Kidney (tissue), 14 donors: Measurements from ENCODE around the gene LHFPL3. TPM values are rescaled to one million over a fixed set of nuclear protein-coding genes. Genes with fewer than 3 reads are reported as not detected.

Experiments used
- DNase-seq, 5 donors: peaks; one replicate each; pipeline ENCODE4 v3.0.0-alpha.2; 2013 to 2020
- FAIRE-seq: peaks from 2 replicates; lab custom pipeline; 2012; peaks lifted over from hg19 to GRCh38; lab: Jason Lieb, UNC
- H3K27ac ChIP-seq, 2 donors: one replicate each; pipeline ENCODE4 v1.7.0; 2013; ENCODE audit warnings: low read depth in 2 of 2, low read length in 2 of 2, inconsistent platforms in 1 of 2
- H3K27me3 ChIP-seq: one replicate; pipeline ENCODE4 v1.7.1; 2013; ENCODE audit warnings: low read length, inconsistent platforms; ENCODE audit not compliant: control insufficient read depth, insufficient read depth
- H3K36me3 ChIP-seq, 3 donors: one replicate each; pipeline versions ENCODE4 v1.7.0 to v1.7.1; 2013; ENCODE audit warnings: low read length in 3 of 3, control low read depth in 1 of 3, inconsistent platforms in 1 of 3; ENCODE audit not compliant: insufficient read depth in 3 of 3, control insufficient read depth in 2 of 3
- H3K4me1 ChIP-seq, 3 donors: one replicate each; pipeline versions ENCODE4 v1.7.0 to v1.7.1; 2013; ENCODE audit warnings: low read length in 3 of 3, inconsistent platforms in 1 of 3, low read depth in 1 of 3; ENCODE audit not compliant: control insufficient read depth in 2 of 3, insufficient read depth in 2 of 3
- H3K4me3 ChIP-seq, 3 donors: one replicate each; pipeline versions ENCODE4 v1.7.0 to v1.8.1; 2013; ENCODE audit warnings: low read length in 3 of 3, control low read depth in 1 of 3, inconsistent platforms in 1 of 3
- H3K9ac ChIP-seq, 3 donors: one replicate each; pipeline versions ENCODE4 v1.7.0 to v1.7.1; 2013; ENCODE audit warnings: low read length in 3 of 3, control low read depth in 1 of 3, inconsistent platforms in 1 of 3
- H3K9me3 ChIP-seq, 3 donors: one replicate each; pipeline versions ENCODE4 v1.7.0 to v1.7.1; 2013; ENCODE audit warnings: low read length in 3 of 3, control low read depth in 1 of 3, inconsistent platforms in 1 of 3; ENCODE audit not compliant: control insufficient read depth in 2 of 3, insufficient read depth in 1 of 3
- intact Hi-C: fragments of 100-400 bp; cut with DNase I; formaldehyde crosslinking; loops from one replicate; pipeline ENCODE4 v1.11.1; 2022
- polyA plus RNA-seq: library from polyadenylated mRNA; stranded (reverse); fragments of 350-450 nt; fragmentation: Illumina TruSeq; extraction: RNeasy Lipid Tissue Mini Kit (QIAGEN cat#74804); gene quantifications from one replicate; pipeline ENCODE4 v1.2.3, GENCODE V29; 2014; ENCODE audit warnings: low read depth, low replicate concordance; ENCODE audit not compliant: insufficient read depth
- total RNA-seq: library from RNA; stranded (reverse); fragmentation: NEBNext Ultra II Directional; extraction: Animal tissue kit (Norgen Biotek cat#: 25700); gene quantifications from one replicate; pipeline ENCODE4 v1.2.1, GENCODE V29; 2021
- TF ChIP-seq, protein P1 (sequence below): IDR thresholded peaks from 3 replicates; pipeline ENCODE4 v1.5.1; 2012; ENCODE audit warnings: mild to moderate bottlenecking, moderate library complexity, borderline replicate concordance; ENCODE audit not compliant: insufficient read depth; ENCODE audit errors: extremely low read depth
- donor health status: control.
- donor health status: control.
- donor health status: control.
- donor health status: control.
- donor health status: control.
- donor health status: DM: yes; HTN: yes; CAD: no.
- donor health status: Normal renal cell carcinoma (clear cell type).

LHFPL3 gene
- total and polyA plus RNA-seq, 2 donors from 2014 or later, result not detected

DNA sequence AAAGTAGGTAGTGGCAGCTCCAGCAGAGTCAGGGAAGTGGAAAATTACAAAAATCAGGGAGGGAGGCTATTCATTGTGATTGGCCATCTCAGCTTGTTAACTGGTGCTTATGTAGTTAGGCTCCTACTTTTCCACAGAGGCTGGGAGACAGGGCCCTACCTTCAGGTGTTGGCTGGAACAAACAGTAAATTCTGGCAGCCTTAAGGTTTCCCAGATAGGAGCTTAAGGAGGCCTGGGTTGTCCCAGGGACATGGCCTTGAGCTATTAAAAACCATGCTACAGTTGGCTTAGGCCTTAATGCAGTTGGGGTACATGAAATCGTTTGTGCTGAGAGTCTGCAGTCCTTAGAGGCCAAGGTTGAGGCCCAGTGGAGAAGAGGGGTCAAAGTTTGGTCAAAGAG is 324.5 kb downstream of the LHFPL3 start:
- H3K9me3 ChIP-seq, result no peaks in the 10 kb centered on the region
- DNase-seq, result no peak
- no peak for FAIRE-seq
- H3K36me3 ChIP-seq, result no peaks in the 10 kb centered on the region
- no peak overlapping the region for H3K4me3 ChIP-seq
- peaks cover 0 to 2% (median 0%) of the 10 kb centered on the region in 3 donors for H3K4me1 ChIP-seq
- no peak overlapping the region for H3K27ac ChIP-seq
- H3K9ac ChIP-seq, result no peak overlapping the region
- TF ChIP-seq, protein P1, sequence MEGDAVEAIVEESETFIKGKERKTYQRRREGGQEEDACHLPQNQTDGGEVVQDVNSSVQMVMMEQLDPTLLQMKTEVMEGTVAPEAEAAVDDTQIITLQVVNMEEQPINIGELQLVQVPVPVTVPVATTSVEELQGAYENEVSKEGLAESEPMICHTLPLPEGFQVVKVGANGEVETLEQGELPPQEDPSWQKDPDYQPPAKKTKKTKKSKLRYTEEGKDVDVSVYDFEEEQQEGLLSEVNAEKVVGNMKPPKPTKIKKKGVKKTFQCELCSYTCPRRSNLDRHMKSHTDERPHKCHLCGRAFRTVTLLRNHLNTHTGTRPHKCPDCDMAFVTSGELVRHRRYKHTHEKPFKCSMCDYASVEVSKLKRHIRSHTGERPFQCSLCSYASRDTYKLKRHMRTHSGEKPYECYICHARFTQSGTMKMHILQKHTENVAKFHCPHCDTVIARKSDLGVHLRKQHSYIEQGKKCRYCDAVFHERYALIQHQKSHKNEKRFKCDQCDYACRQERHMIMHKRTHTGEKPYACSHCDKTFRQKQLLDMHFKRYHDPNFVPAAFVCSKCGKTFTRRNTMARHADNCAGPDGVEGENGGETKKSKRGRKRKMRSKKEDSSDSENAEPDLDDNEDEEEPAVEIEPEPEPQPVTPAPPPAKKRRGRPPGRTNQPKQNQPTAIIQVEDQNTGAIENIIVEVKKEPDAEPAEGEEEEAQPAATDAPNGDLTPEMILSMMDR, result no peak
- intact Hi-C loops, result no loop called here
- H3K27me3 ChIP-seq, result no peaks in the 10 kb centered on the region

DNA sequence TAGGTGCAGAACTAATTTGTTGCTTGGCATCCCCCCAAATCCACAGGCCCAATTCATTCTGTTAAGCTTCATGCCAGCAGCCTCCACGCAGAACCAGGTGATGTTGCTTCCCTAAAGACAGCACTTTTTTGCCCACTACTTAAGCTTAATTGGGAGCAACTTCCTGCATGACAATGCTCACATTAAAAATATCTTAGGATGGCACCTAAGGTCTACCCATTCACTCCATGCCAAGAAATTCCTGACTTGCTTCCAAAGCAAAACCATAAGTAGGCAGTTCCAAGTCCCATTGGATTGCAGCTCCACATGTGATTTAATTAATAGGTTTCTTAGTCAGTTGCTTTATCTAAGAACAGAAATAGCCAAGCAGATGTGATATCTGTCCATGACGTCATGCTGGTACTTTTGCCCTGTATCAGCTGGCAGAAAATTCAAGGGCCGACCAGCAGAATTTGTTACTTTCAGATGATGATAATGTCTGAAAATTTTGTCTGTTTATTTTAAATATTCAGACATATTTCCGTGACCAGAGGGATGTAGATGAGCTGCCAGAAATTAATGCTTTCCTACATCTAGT is 325.5 kb downstream of the LHFPL3 start:
- DNase-seq (no peak), FAIRE-seq (no peak)
- H3K4me1 ChIP-seq, result peaks cover 0 to 2% (median 0%) of the 10 kb centered on the region in 3 donors
- H3K36me3 ChIP-seq, result no peaks in the 10 kb centered on the region
- H3K9ac ChIP-seq, result no peak overlapping the region
- no peaks in the 10 kb centered on the region for H3K9me3 ChIP-seq
- no peak overlapping the region for H3K27ac ChIP-seq
- no peaks in the 10 kb centered on the region for H3K27me3 ChIP-seq
- TF ChIP-seq, protein P1, result no peak
- intact Hi-C loops, result no loop called here
- no peak overlapping the region for H3K4me3 ChIP-seq

DNA sequence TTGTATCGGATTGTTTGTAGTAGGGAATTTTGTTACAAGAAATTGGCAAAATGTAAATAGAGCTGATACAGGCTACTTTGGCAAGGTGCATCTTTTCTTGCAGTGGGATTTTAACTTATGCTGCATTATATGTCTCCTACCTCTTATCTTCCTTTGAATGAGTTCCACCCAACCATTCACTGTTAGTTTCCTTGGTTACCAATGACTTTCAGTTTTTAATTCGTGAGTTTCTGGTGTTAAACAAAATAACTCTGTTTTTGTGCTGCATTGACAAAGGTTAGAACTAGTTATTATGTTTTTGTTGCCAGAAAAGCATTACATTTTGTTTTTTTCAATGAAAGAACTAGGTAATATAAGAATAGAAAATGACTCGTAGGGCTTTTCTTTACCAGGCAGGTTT is 327.2 kb downstream of the LHFPL3 start:
- H3K27me3 ChIP-seq, result no peaks in the 10 kb centered on the region
- H3K36me3 ChIP-seq, result no peaks in the 10 kb centered on the region
- no peak overlapping the region for H3K27ac ChIP-seq
- TF ChIP-seq, protein P1, result no peak
- H3K9ac ChIP-seq, result no peak overlapping the region
- FAIRE-seq (no peak), DNase-seq (no peak)
- no peak overlapping the region for H3K4me3 ChIP-seq
- peaks cover 0 to 2% (median 0%) of the 10 kb centered on the region in 3 donors for H3K4me1 ChIP-seq
- no peaks in the 10 kb centered on the region for H3K9me3 ChIP-seq
- intact Hi-C loops, result no loop called here

DNA sequence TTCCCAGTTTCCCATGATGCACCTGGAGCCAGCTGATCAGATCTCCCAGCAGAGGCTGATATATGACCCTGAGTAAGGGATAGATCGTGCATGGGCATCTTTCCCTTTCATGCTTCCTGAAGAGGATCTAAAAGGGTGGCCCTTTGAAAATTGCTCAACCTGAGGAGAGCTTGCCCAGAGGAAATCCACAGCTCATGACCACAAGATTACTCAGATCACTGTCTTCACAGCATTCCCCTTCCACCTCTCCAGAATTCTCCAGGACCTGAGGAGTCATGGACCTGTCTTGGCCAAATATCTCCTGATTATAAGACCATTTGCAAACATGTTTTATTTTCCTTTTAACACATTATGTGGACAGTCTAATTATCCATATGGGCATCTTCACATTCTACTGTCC is 328.1 kb downstream of the LHFPL3 start:
- peaks cover 0 to 2% (median 0%) of the 10 kb centered on the region in 3 donors for H3K4me1 ChIP-seq
- no peak overlapping the region for H3K9ac ChIP-seq
- DNase-seq, result no peak
- no peak for FAIRE-seq
- TF ChIP-seq, protein P1, result no peak
- H3K9me3 ChIP-seq, result no peaks in the 10 kb centered on the region
- no peak overlapping the region for H3K4me3 ChIP-seq
- no peak overlapping the region for H3K27ac ChIP-seq
- H3K27me3 ChIP-seq, result no peaks in the 10 kb centered on the region
- H3K36me3 ChIP-seq, result no peaks in the 10 kb centered on the region
- intact Hi-C loops, result no loop called here
